ENCODE results near the gene CEP131.

CEP131 gene

GRCh38 chr17:81210466-81210865 is 12.3 kb downstream of the CEP131 start:
- H3K27ac ChIP-seq (ENCODE audit: low read depth, low read length), result no peak overlapping the region
- H2AFZ ChIP-seq (ENCODE audit: low read depth, low read length, severe bottlenecking), result no peak overlapping the region
- no peak overlapping the region for H3K4me3 ChIP-seq (ENCODE audit: insufficient read depth, low read length, poor library complexity, severe bottlenecking)
- H3K36me3 ChIP-seq (ENCODE audit: low read length), result no peaks in the 10 kb centered on the region
- H3F3A ChIP-seq (ENCODE audit: insufficient read depth), result no peaks in the 10 kb centered on the region
- no peaks in the 10 kb centered on the region for H3K79me2 ChIP-seq (ENCODE audit: insufficient read depth, low read length)
- H3K27me3 ChIP-seq (ENCODE audit: low read length), result no peaks in the 10 kb centered on the region
- no peak for TF ChIP-seq CTCF (IDR thresholded peaks at IDR 0.05; ENCODE audit: insufficient read depth, low read length, poor library complexity, severe bottlenecking)
- TF ChIP-seq EZH2phosphoT487 (conservative IDR thresholded peaks at IDR 0.05; ENCODE audit: low read length), result no peak
- H4K20me1 ChIP-seq (ENCODE audit: low read depth, low read length), result no peaks in the 10 kb centered on the region
- H3K9me2 ChIP-seq (replicated peaks; ENCODE audit: insufficient read depth, low read length), result no peaks in the 10 kb centered on the region
- no peak overlapping the region for H3K4me2 ChIP-seq (ENCODE audit: low read depth, low read length, poor library complexity, severe bottlenecking)
- H3K9me3 ChIP-seq (ENCODE audit: insufficient read depth, low read length), result no peaks in the 10 kb centered on the region
- H3K9ac ChIP-seq (ENCODE audit: low read length), result no peak overlapping the region

- TF ChIP-seq CTCF (IDR thresholded peaks at IDR 0.05; ENCODE audit: insufficient read depth, low read length, poor library complexity, severe bottlenecking), result no peak
- no peak for TF ChIP-seq EZH2phosphoT487 (conservative IDR thresholded peaks at IDR 0.05; ENCODE audit: low read length)
- H3K9me3 ChIP-seq (ENCODE audit: insufficient read depth, low read length), result no peaks in the 10 kb centered on the region
- no peak overlapping the region for H3K9ac ChIP-seq (ENCODE audit: low read length)
Observed at GRCh38 chr17:81209141-81209540, 13.6 kb downstream of the CEP131 start.

GRCh38 chr17:81208651-81209050 is 14.1 kb downstream of the CEP131 start:
- Histone ChIP-seq H3K9me3 (ENCODE audit: insufficient read depth, low read length) (no peaks in the 10 kb centered on the region), H3K27me3 (ENCODE audit: low read length) (no peaks in the 10 kb centered on the region), H2AFZ (ENCODE audit: low read depth, low read length, severe bottlenecking) (no peak overlapping the region), H3K9me2 (replicated peaks; ENCODE audit: insufficient read depth, low read length) (no peaks in the 10 kb centered on the region), H3K79me2 (ENCODE audit: insufficient read depth, low read length) (no peaks in the 10 kb centered on the region), H3K27ac (ENCODE audit: low read depth, low read length) (no peak overlapping the region), H3F3A (ENCODE audit: insufficient read depth) (no peaks in the 10 kb centered on the region), H3K9ac (ENCODE audit: low read length) (no peak overlapping the region), H3K4me3 (ENCODE audit: insufficient read depth, low read length, poor library complexity, severe bottlenecking) (no peak overlapping the region), H3K4me2 (ENCODE audit: low read depth, low read length, poor library complexity, severe bottlenecking) (no peak overlapping the region), H4K20me1 (ENCODE audit: low read depth, low read length) (no peaks in the 10 kb centered on the region), H3K36me3 (ENCODE audit: low read length) (no peaks in the 10 kb centered on the region)
- TF ChIP-seq EZH2phosphoT487 (conservative IDR thresholded peaks at IDR 0.05; ENCODE audit: low read length) (no peak), CTCF (IDR thresholded peaks at IDR 0.05; ENCODE audit: insufficient read depth, low read length, poor library complexity, severe bottlenecking) (no peak)

More at GRCh38 chr17:81209141-81209540, 13.6 kb downstream of the CEP131 start:
- no peak overlapping the region for H3K4me3 ChIP-seq (ENCODE audit: insufficient read depth, low read length, poor library complexity, severe bottlenecking)
- no peak overlapping the region for H3K4me2 ChIP-seq (ENCODE audit: low read depth, low read length, poor library complexity, severe bottlenecking)
- no peaks in the 10 kb centered on the region for H3K79me2 ChIP-seq (ENCODE audit: insufficient read depth, low read length)
- no peak overlapping the region for H3K27ac ChIP-seq (ENCODE audit: low read depth, low read length)
- no peak overlapping the region for H2AFZ ChIP-seq (ENCODE audit: low read depth, low read length, severe bottlenecking)
- no peaks in the 10 kb centered on the region for H3F3A ChIP-seq (ENCODE audit: insufficient read depth)
- no peaks in the 10 kb centered on the region for H3K36me3 ChIP-seq (ENCODE audit: low read length)
- no peaks in the 10 kb centered on the region for H3K9me2 ChIP-seq (replicated peaks; ENCODE audit: insufficient read depth, low read length)
- H3K27me3 ChIP-seq (ENCODE audit: low read length), result no peaks in the 10 kb centered on the region
- no peaks in the 10 kb centered on the region for H4K20me1 ChIP-seq (ENCODE audit: low read depth, low read length)

All from SU-DHL-6 (cell line).